ENCODE data around the gene FRMD5. TPM values are rescaled to one million over a fixed set of nuclear protein-coding genes. Genes with fewer than 3 reads are reported as not detected.
"Not testable (repeated sequence)": the region's sequence is repeated elsewhere in the genome, so short reads cannot be mapped to it uniquely, and the experiment has no call there.

The FRMD5 gene
- 1.2 TPM for total RNA-seq
- long read RNA-seq, partial matches to known transcripts = 0 of 3 reads
- long read RNA-seq, other reads (novel, unspliced or antisense) = 3 of 3 reads

DNA sequence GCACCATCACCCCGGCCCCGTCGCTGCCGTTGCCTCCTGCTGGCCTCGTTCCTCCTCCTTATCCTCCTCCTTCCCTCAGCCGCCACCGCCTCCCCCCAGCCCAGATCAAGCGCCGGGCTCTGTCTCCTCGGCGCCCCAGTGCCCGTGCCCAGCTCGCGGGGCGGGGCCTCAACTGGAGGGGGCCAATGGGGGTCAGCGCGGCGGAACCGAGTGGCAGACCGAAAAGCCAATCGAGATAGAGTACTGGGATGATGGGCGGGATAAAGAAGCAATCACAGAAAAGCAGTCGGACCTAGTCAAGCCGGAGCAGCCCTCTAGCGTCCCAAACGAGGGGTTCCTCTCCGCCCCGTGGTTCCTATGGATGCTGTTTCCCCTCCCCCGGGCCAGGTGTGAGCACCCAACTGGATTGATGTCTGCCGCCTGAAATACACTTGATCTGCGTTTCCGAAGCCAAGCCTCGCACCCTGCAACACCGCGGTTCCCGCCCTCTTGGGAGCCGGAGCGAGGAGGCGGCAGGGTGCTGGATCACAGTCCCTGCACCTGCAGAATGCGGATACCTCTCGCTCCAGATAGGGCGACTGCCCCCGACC is at the start of gene FRMD5:
TSS of gene FRMD5 (minus strand) at position 121 of the 590 bp plus-strand sequence.
- Histone ChIP-seq H3K27me3 (peaks cover 70% of the 10 kb centered on the region), H3K27ac (no peak within 1 kb of the TSS), H3K4me1 (peaks cover 16% of the 10 kb centered on the region), H3K9me3 (no peaks in the 10 kb centered on the region), H3K4me3 (peak within 1 kb of the TSS; percentile 54), H3K36me3 (no peaks in the 10 kb centered on the region)
- ATAC-seq (peak; percentile 99), DNase-seq (peak; percentile 92)
- intact Hi-C loops (cut with DNase I) = no loop called here
- TF ChIP-seq, protein P1, sequence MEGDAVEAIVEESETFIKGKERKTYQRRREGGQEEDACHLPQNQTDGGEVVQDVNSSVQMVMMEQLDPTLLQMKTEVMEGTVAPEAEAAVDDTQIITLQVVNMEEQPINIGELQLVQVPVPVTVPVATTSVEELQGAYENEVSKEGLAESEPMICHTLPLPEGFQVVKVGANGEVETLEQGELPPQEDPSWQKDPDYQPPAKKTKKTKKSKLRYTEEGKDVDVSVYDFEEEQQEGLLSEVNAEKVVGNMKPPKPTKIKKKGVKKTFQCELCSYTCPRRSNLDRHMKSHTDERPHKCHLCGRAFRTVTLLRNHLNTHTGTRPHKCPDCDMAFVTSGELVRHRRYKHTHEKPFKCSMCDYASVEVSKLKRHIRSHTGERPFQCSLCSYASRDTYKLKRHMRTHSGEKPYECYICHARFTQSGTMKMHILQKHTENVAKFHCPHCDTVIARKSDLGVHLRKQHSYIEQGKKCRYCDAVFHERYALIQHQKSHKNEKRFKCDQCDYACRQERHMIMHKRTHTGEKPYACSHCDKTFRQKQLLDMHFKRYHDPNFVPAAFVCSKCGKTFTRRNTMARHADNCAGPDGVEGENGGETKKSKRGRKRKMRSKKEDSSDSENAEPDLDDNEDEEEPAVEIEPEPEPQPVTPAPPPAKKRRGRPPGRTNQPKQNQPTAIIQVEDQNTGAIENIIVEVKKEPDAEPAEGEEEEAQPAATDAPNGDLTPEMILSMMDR (IDR thresholded peaks at IDR 0.05) = no peak

DNA sequence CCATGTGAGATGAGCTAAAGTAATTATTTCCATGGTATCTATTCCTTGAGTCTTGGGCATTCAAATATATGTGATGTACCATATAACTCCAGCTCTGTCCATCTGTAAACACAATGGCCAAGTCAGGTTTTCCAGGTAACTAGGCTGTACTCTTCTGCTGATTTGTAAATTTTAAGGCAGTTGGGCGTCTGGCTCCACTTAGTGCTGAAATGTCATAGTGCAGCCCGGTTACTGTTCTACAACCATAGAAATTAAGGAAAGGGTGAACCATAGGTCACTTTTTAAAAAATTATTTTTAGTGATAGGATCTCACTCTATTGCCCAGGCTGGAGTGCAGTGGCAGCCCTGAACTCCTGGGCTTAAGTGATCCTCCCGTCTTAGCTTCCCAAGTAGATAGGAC is 48.8 kb upstream of the FRMD5 start:
- TF ChIP-seq, protein P1 (IDR thresholded peaks at IDR 0.05) = no peak
- H3K36me3 ChIP-seq = no peaks in the 10 kb centered on the region
- H3K4me3 ChIP-seq = no peak overlapping the region
- no peak overlapping the region for H3K27ac ChIP-seq
- no peaks in the 10 kb centered on the region for H3K27me3 ChIP-seq
- intact Hi-C loops (cut with DNase I) = no loop called here
- H3K9me3 ChIP-seq = no peaks in the 10 kb centered on the region
- DNase-seq (no peak), ATAC-seq (no peak)
- no peaks in the 10 kb centered on the region for H3K4me1 ChIP-seq

DNA sequence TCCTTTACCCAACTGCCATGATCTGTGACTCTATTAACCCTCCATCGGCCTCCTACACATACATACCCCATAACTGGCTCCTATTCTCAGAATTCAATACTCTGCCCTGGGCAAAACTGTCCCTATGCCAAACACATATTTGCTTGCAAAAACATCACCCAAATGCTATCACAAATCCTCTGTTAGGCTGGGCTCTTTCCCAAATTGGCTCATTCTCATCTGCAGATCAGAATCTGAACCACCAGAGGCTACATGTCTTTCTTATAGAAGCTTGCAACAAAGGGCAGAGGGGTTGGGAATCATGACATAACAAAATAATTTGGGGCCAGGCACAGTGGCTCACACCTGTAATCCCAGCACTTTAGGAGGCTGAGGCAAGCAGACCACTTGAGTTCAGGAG is 48.1 kb upstream of the FRMD5 start:
- TF ChIP-seq, protein P1 (IDR thresholded peaks at IDR 0.05) = no peak
- no peaks in the 10 kb centered on the region for H3K9me3 ChIP-seq
- intact Hi-C loops (cut with DNase I) = no loop called here
- no peaks in the 10 kb centered on the region for H3K36me3 ChIP-seq
- no peaks in the 10 kb centered on the region for H3K27me3 ChIP-seq
- DNase-seq (no peak), ATAC-seq (no peak)
- no peaks in the 10 kb centered on the region for H3K4me1 ChIP-seq
- H3K4me3 ChIP-seq = no peak overlapping the region
- H3K27ac ChIP-seq = no peak overlapping the region

DNA sequence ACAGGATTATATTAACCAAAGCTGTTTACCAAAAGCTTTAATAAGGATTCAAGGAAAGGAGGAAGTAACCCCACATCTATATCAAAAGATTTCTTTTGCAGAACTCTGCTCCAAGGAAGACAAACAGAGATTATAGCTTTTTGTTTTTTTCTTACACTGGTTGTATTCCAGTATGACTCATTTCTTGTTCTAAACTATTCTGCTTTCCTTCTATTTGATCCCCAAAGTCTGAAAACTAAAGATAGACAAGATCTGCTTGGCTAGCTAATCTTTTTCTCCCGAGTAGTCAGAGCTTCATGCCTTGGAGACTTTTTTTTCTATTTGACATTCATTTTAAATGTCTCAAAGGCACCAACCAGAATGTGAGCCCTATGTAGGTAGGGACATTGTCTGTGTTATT is 36.8 kb upstream of the FRMD5 start:
- H3K27me3 ChIP-seq = no peaks in the 10 kb centered on the region
- ATAC-seq = no peak
- TF ChIP-seq, protein P1 (IDR thresholded peaks at IDR 0.05) = no peak
- H3K36me3 ChIP-seq = no peaks in the 10 kb centered on the region
- DNase-seq = no peak
- no peaks in the 10 kb centered on the region for H3K9me3 ChIP-seq
- H3K4me3 ChIP-seq = no peak overlapping the region
- no peak overlapping the region for H3K27ac ChIP-seq
- intact Hi-C loops (cut with DNase I) = no loop called here
- H3K4me1 ChIP-seq = no peaks in the 10 kb centered on the region

DNA sequence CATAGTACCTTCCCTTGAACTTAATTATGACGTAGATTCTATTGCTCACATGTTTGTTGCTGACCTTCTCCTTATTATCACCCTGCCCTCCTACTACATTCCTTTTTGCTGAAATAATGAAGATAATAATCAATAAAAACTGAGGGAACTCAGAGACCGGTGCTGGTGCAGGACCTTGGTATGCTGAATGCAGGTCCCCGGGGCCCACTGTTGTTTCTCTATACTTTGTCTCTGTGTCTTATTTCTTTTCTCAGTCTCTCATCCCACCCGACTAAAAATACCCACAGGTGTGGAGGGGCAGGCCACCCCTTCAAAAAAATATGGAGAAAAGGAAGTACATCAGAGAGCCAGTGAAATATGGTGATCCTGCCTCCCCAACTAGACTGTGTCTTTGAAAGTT is 34.2 kb upstream of the FRMD5 start:
- H3K9me3 ChIP-seq; H3K27ac ChIP-seq; H3K4me1 ChIP-seq; intact Hi-C loops (cut with DNase I); DNase-seq; H3K27me3 ChIP-seq; ATAC-seq; H3K36me3 ChIP-seq; H3K4me3 ChIP-seq: not testable (repeated sequence)

DNA sequence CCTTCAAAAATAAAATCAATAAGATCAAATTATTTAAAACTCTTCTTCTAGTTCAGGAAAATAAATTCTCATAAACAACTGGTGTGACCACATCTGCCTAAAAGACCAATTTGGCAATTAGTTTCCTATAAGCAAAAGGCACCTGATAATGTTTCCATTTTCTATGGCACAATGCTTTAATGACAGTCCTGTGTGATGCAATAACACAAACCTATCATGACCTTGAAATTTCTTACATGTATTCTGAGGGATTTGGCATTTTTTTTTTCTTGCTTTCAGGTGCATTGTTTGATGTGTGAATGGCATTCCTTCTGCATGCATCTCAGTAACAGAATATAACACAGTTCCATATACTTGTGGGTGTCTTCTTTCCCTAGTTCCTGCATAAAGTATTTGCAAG is 32.5 kb upstream of the FRMD5 start:
- ATAC-seq = no peak
- no peaks in the 10 kb centered on the region for H3K4me1 ChIP-seq
- H3K27me3 ChIP-seq = no peaks in the 10 kb centered on the region
- H3K36me3 ChIP-seq = no peaks in the 10 kb centered on the region
- TF ChIP-seq, protein P1 (IDR thresholded peaks at IDR 0.05) = no peak
- intact Hi-C loops (cut with DNase I) = no loop called here
- H3K4me3 ChIP-seq = no peak overlapping the region
- DNase-seq = no peak
- no peak overlapping the region for H3K27ac ChIP-seq
- H3K9me3 ChIP-seq = no peaks in the 10 kb centered on the region

DNA sequence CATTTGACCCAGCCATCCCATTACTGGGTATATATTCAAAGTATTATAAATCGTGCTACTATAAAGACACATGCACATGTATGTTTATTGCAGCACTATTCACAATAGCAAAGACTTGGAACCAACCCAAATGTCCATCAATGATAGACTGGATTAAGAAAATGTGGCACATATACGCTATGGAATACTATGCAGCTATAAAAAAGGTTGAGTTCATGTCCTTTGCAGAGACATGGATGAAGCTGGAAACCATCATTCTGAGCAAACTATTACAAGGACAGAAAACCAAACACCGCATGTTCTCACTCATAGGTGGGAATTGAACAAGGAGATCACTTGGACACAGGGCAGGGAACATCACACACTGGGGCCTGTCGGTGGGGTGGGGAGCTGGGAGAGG is 31.9 kb upstream of the FRMD5 start:
- H3K27ac ChIP-seq; DNase-seq; H3K4me3 ChIP-seq; H3K36me3 ChIP-seq; intact Hi-C loops (cut with DNase I); H3K9me3 ChIP-seq; ATAC-seq; H3K4me1 ChIP-seq; H3K27me3 ChIP-seq: not testable (repeated sequence)

All from upper lobe of right lung (tissue), 1 donor.